IMR-90 (cell line): ENCODE measurements around the gene ZBTB44. TPM values are rescaled to one million over a fixed set of nuclear protein-coding genes. Genes with fewer than 3 reads are reported as not detected.

Experiments used
- ATAC-seq: fragments of 200-7000 bp; cut with Tn5 transposase; 2 replicates; pipeline ENCODE4 v1.9.1; 2020; ENCODE audit warnings: low read depth, mild to moderate bottlenecking, moderate library complexity
- BruUV-seq: library from RNA; stranded (reverse); fragments of 400-500 nt; replicated peaks from 2 replicates; lab custom pipeline; 2021; lab: Mats Ljungman, UMichigan
- CTCF ChIA-PET: fragments of 300-600 bp; formaldehyde crosslinking; extraction: SDS; loops from one replicate; lab custom pipeline; 2021; ENCODE audit warnings: antibody characterized with exemption; lab: Yijun Ruan, JAX
- POLR2A ChIA-PET: fragments of 300-600 bp; sonication (Branson Sonifier 250); formaldehyde crosslinking; loops from one replicate; lab custom pipeline; 2022; ENCODE audit warnings: antibody characterized with exemption; ENCODE audit not compliant: unreplicated experiment; lab: Charles Lee
- DNase-seq: peaks from one replicate; pipeline ENCODE4 v3.0.0; 2013
- H2AFZ ChIP-seq: replicated peaks from 2 replicates; pipeline ENCODE3; 2013; ENCODE audit warnings: low read length, mild to moderate bottlenecking; ENCODE audit not compliant: poor library complexity
- H2AK5ac ChIP-seq: 2 replicates; pipeline ENCODE4 v1.6.1; 2013; ENCODE audit warnings: low read depth, low read length, inconsistent platforms
- H2AK9ac ChIP-seq: replicated peaks from 2 replicates; pipeline ENCODE3; 2013; ENCODE audit warnings: mild to moderate bottlenecking, low read depth, low read length, moderate library complexity; ENCODE audit not compliant: poor library complexity
- H2BK120ac ChIP-seq: 2 replicates; pipeline ENCODE4 v1.6.1; 2013; ENCODE audit warnings: low read depth, low read length, inconsistent platforms
- H2BK15ac ChIP-seq: 3 replicates; pipeline ENCODE4 v1.6.1; 2013; ENCODE audit warnings: low read depth, low read length, inconsistent platforms
- H2BK20ac ChIP-seq: 2 replicates; pipeline ENCODE4 v1.6.1; 2013; ENCODE audit warnings: low read depth, mild to moderate bottlenecking, inconsistent platforms, low read length, moderate library complexity
- H2BK5ac ChIP-seq: 2 replicates; pipeline ENCODE4 v1.6.1; 2013; ENCODE audit warnings: mild to moderate bottlenecking, low read depth, low read length, inconsistent platforms; ENCODE audit not compliant: poor library complexity, severe bottlenecking
- H3K14ac ChIP-seq: replicated peaks from 2 replicates; pipeline ENCODE4 v1.6.1; 2013; ENCODE audit warnings: low read depth, low read length, inconsistent platforms
- H3K18ac ChIP-seq: 2 replicates; pipeline ENCODE4 v1.6.1; 2013; ENCODE audit warnings: low read depth, low read length, control low read depth
- H3K23ac ChIP-seq: 2 replicates; pipeline ENCODE4 v1.6.1; 2013; ENCODE audit warnings: low read depth, low read length, inconsistent platforms
- H3K27ac ChIP-seq: 2 replicates; pipeline ENCODE4 v1.5.1; 2013; ENCODE audit warnings: mild to moderate bottlenecking, control low read depth, low read length; ENCODE audit not compliant: insufficient read depth
- H3K27me3 ChIP-seq: 2 replicates; pipeline ENCODE4 v1.6.1; 2013; ENCODE audit warnings: low read length; ENCODE audit not compliant: control insufficient read depth, insufficient read depth
- H3K36me3 ChIP-seq: 2 replicates; pipeline ENCODE4 v1.6.1; 2013; ENCODE audit warnings: low read length, mixed read lengths; ENCODE audit not compliant: control insufficient read depth, insufficient read depth
- H3K4ac ChIP-seq: 2 replicates; pipeline ENCODE4 v1.6.1; 2013; ENCODE audit warnings: low read depth, low read length, inconsistent platforms
- H3K4me1 ChIP-seq: 2 replicates; pipeline ENCODE4 v1.6.1; 2013; ENCODE audit warnings: low read length, mixed read lengths; ENCODE audit not compliant: control insufficient read depth, insufficient read depth
- H3K4me2 ChIP-seq: 2 replicates; pipeline ENCODE4 v1.6.1; 2013; ENCODE audit warnings: low read depth, mild to moderate bottlenecking, control low read depth, low read length, moderate library complexity
- H3K4me3 ChIP-seq: 2 replicates; pipeline ENCODE4 v1.5.1; 2013; ENCODE audit warnings: low read depth, mild to moderate bottlenecking, control low read depth, low read length, moderate library complexity; ENCODE audit not compliant: insufficient read depth
- H3K56ac ChIP-seq: 2 replicates; pipeline ENCODE4 v1.6.1; 2013; ENCODE audit warnings: low read length, inconsistent platforms; ENCODE audit not compliant: insufficient read depth; ENCODE audit errors: extremely low read depth
- H3K79me1 ChIP-seq, 2 experiments: 2 replicates each; pipeline ENCODE4 v1.6.1; 2013; ENCODE audit warnings: low read length in 2 of 2, inconsistent platforms in 1 of 2, low read depth in 1 of 2
- H3K9ac ChIP-seq: 2 replicates; pipeline ENCODE4 v1.6.1; 2013; ENCODE audit warnings: low read depth, low read length, control low read depth
- H3K9me1 ChIP-seq: 2 replicates; pipeline ENCODE4 v1.6.1; 2013; ENCODE audit warnings: low read length, inconsistent platforms; ENCODE audit not compliant: insufficient read depth
- H3K9me3 ChIP-seq: 2 replicates; pipeline ENCODE4 v1.6.1; 2013; ENCODE audit warnings: low read length; ENCODE audit not compliant: control insufficient read depth, insufficient read depth
- H4K20me1 ChIP-seq: 2 replicates; pipeline ENCODE4 v1.6.1; 2013; ENCODE audit warnings: low read length, inconsistent platforms; ENCODE audit not compliant: insufficient read depth
- H4K5ac ChIP-seq: 2 replicates; pipeline ENCODE4 v1.6.1; 2013; ENCODE audit warnings: mild to moderate bottlenecking, low read depth, low read length, control low read depth
- H4K8ac ChIP-seq, 2 experiments: 2 replicates each; pipeline ENCODE4 v1.6.1; 2013; ENCODE audit warnings: low read depth in 2 of 2, low read length in 2 of 2, control low read depth in 1 of 2, inconsistent platforms in 1 of 2
- H4K91ac ChIP-seq: 2 replicates; pipeline ENCODE4 v1.6.1; 2013; ENCODE audit warnings: low read depth, low read length, inconsistent platforms; ENCODE audit not compliant: insufficient read depth
- FOS ChIP-seq: fragments of 150-350 bp; IDR thresholded peaks from 2 replicates; pipeline ENCODE4 v1.6.1; 2016; ENCODE audit warnings: low read depth, low read length
- POLR2A ChIP-seq: IDR thresholded peaks from 2 replicates; pipeline ENCODE4 v1.6.1; 2012; ENCODE audit warnings: mild to moderate bottlenecking, low read depth, low read length
- WGBS, 2 experiments: methylation state at CpG; one replicate each; pipeline versions ENCODE4 v1.1.5 to v1.1.7; 2013; ENCODE audit warnings: missing lambda C conversion rate in 2 of 2; ENCODE audit not compliant: insufficient read length in 1 of 2; ENCODE audit errors: extremely low coverage in 2 of 2; 5-methylcytosine and 5-hydroxymethylcytosine counted together
- dilution Hi-C: fragments of 300-500 bp; cut with HindIII; formaldehyde crosslinking; loops from one replicate; pipeline ENCODE4 v1.14.3; 2018; ENCODE audit warnings: low sequenced_read_pairs; ENCODE audit not compliant: unreplicated experiment
- in situ Hi-C: fragments of 300-500 bp; cut with MboI; formaldehyde crosslinking; loops from 3 replicates; pipeline ENCODE4 v1.14.3; 2019; ENCODE audit warnings: low sequenced_read_pairs, inconsistent platforms, mixed read lengths
- intact Hi-C: fragments of 100-400 bp; cut with micrococcal nuclease; formaldehyde crosslinking; loops from 2 replicates; pipeline ENCODE4 v1.10.0; 2022
- polyA plus RNA-seq, 3 experiments: library from polyadenylated mRNA; depleted of rRNA; stranded (reverse); fragments of >200 nt; gene quantifications; 2 replicates each; pipeline ENCODE4 v1.2.3, GENCODE V29; 2012; ENCODE audit warnings: low replicate concordance in 1 of 3
- total RNA-seq: library from RNA; depleted of rRNA; stranded (reverse); fragments of >200 nt; gene quantifications from 2 replicates; pipeline ENCODE4 v1.2.3, GENCODE V29; 2012

Gene ZBTB44
- total and polyA plus RNA-seq, 2 of the 4 experiments (the other 2 are of a cell fraction), result 6.9 to 23.3 TPM

DNA sequence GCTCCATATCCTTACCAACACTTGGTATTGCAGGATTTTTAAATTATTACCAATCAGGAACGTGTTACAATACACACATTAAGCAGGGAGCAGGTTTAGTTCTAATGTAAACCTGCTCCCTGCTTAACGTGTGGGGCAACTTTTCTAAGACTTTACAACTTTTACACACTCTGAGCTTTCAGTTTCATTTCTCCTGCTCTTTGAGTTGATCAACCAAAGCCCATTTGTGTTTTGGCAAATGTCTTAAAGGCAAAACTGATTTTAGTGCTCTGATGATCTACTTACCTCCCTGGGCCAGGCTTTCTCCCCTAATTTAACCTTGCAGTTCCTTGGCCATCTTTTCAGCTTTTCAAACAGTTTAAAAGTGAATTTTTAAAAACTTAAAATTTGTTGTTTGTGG is 70.9 kb downstream of the ZBTB44 start:
- ChIA-PET POLR2A (no interaction called here), CTCF (no interaction called here)
- intact Hi-C loops (no loop called here), in situ Hi-C loops (no loop called here), dilution Hi-C loops (no loop called here)
- TF ChIP-seq FOS (no peak), POLR2A (no peak)
- no CpG with 5 or more reads among the region's 2 CpGs for WGBS, 2 experiments
- H3K4me1 ChIP-seq, result peaks cover 10% of the 10 kb centered on the region
- no peak overlapping the region for H3K4me2 ChIP-seq
- ATAC-seq (no peak), DNase-seq (no peak)
- H3K9me1 ChIP-seq, result no peaks in the 10 kb centered on the region; the same call in 1 of the 2 replicates
- H2BK15ac ChIP-seq, result no peak overlapping the region
- H3K4ac ChIP-seq, result no peak overlapping the region
- H3K4me3 ChIP-seq, result no peak overlapping the region
- no peak overlapping the region for H3K18ac ChIP-seq
- H4K20me1 ChIP-seq, result peaks cover 8% of the 10 kb centered on the region; the same call in 1 of the 2 replicates
- no peak overlapping the region for H2AFZ ChIP-seq
- H2BK5ac ChIP-seq, result no peak overlapping the region
- H4K8ac ChIP-seq, result no peak overlapping the region
- H3K27ac ChIP-seq, result no peak overlapping the region
- no peak overlapping the region for H2BK20ac ChIP-seq
- H4K5ac ChIP-seq, result no peak overlapping the region
- H2AK9ac ChIP-seq, result no peak overlapping the region
- no TSS peak for BruUV-seq
- no peak overlapping the region for H4K91ac ChIP-seq
- H2AK5ac ChIP-seq, result no peak overlapping the region
- H3K36me3 ChIP-seq, result no peaks in the 10 kb centered on the region
- H3K56ac ChIP-seq, result no peak overlapping the region
- H3K23ac ChIP-seq, result no peak overlapping the region
- H3K27me3 ChIP-seq, result no peaks in the 10 kb centered on the region
- peaks cover 5 to 15% of the 10 kb centered on the region in 2 experiments; a peak in 2 of 4 replicates for H3K79me1 ChIP-seq
- no peak overlapping the region for H3K9ac ChIP-seq
- no peak overlapping the region for H3K14ac ChIP-seq
- H3K9me3 ChIP-seq, result no peaks in the 10 kb centered on the region
- no peak overlapping the region for H2BK120ac ChIP-seq
